Left forelimb (tissue), 1 donor: Measurements from ENCODE around the gene CD247.

Experiments used
- DNase-seq: peaks from one replicate; pipeline ENCODE4 v3.0.0-alpha.2; 2018; ENCODE audit warnings: low spot score

Gene CD247

GRCh38 chr1:167511374-167511986 is 6.8 kb downstream of the CD247 start:
- no peak for DNase-seq

- DNase-seq: no peak
These were observed 7.4 kb downstream of the CD247 start for GRCh38 chr1:167510881-167511280.

- DNase-seq: no peak
These were observed 8.1 kb downstream of the CD247 start for GRCh38 chr1:167510244-167510643.

- DNase-seq: no peak
These were observed 8.7 kb downstream of the CD247 start for GRCh38 chr1:167509587-167509986.

DNA sequence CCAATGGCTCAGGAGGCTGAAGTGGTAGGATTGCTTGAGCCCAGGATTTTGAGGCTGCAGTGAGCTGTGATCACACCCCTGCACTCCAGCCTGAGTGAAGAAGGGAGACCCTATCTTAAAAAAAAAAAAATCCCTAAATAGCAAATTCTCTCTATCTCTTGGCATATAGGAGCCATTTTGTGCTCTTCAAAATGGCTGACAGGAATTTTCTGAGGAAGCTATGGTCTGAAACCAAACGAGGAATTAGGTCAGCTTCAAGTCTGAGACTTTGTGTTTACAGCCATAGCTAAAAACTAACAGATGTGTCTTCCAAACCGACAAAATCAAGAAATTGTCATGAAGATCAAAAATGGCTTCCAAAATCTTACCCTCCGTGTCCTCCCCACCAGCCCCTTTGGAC is 10.6 kb downstream of the CD247 start:
- no peak for DNase-seq

GRCh38 chr1:167504467-167504827 is 13.9 kb downstream of the CD247 start:
- no peak for DNase-seq

DNA sequence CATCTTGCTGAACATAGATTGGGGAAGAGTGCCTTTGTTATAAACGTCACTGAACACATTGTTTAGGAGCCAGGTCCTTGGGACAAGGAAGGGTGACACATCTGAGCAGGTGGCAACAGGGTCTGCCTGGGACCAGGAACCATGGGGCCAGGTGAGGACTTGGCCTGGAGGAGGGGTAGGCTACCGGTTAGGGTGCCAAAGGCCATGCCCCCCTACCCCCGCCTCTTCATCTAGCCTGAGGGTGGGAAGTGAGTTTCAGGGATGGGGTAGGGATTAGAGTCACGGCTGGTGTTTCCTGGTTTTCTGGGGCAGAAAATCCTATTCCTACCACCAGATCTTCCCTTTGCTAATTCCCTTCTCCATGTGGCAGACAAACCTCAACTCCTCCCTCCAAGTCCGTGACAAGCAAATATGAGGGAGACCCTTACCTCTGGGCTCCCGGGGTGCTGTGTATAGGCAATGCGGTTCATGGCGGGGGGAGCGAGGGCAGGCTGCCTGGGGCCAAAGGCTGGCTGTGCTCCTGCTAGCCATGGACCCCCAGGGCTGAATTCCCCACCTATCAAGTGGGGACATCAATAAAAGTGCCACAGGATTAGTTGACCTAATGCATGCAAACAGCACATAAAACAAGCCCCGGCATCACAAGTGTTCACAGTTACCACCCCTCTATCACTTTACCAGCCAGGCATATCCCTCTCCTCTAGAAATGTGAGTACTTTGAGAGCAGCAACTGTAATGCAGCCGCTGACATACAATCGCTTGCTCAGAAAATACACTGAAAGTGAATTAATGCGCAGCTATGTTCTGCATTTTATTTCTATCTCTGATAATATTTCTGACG is 14.5 kb downstream of the CD247 start:
- DNase-seq: no peak

- DNase-seq: no peak
These were observed 15.4 kb downstream of the CD247 start for GRCh38 chr1:167502719-167503462.

DNA sequence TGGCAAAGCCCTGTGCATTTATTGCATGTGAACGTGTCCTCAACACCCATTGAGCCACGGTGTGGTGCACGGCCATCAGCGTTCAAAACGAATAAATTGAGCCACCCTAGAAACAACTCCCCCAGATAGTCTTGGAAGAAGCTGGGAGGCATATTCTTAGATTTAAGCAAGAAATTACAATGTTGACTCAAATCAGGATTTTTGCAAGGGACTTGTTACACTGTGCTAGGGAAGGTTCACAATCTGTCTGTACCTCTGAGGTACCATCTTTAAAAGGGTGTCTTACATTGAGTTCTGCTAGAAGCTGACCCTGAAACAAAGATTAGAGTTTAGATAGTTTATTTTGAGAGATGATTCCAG is 16.2 kb downstream of the CD247 start:
- no peak for DNase-seq

GRCh38 chr1:167501515-167502191 is 16.7 kb downstream of the CD247 start:
- DNase-seq: no peak

GRCh38 chr1:167500283-167500860 is 18.0 kb downstream of the CD247 start:
- no peak for DNase-seq

GRCh38 chr1:167499664-167500101 is 18.6 kb downstream of the CD247 start:
- DNase-seq: no peak

DNA sequence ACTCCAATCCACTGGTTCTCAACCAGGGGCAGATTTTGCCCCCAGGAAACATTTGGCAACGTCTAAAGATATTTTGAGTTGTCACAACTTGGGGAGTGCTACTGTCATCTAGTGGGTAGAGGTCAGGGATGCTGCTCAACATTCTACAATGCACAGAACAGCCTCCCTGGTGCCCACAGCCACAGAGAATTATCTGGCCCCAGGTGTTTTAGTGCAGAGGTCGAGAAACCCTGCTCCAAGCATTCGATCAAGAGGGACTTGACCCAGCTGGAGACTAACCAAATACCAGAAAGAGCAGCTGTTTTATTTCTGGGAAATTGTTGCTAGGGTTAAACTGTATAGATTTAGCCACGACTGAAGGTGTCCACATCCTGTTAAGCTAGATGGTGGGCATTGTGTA is 19.2 kb downstream of the CD247 start:
- DNase-seq: no peak

GRCh38 chr1:167496797-167497619 is 21.3 kb downstream of the CD247 start:
- no peak for DNase-seq

DNA sequence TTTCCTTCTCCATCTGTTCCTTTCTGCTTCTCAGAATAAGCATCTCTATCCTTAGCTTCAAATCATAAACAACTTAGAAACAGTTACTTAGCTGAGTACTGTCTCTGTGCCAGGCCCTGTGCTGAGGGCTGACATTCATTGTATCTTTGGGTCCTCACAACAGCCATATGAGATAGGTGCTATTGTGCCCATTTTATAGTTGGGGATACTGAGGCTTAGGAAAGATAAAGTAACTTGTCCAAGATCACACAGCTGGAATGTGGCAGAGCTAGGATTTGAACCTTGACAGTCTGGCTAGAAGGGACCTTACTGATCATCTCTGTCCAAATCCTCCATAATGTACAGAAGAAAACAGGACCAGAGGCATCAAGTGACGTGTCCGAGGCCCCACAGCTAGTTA is 25.0 kb downstream of the CD247 start:
- DNase-seq: no peak

DNA sequence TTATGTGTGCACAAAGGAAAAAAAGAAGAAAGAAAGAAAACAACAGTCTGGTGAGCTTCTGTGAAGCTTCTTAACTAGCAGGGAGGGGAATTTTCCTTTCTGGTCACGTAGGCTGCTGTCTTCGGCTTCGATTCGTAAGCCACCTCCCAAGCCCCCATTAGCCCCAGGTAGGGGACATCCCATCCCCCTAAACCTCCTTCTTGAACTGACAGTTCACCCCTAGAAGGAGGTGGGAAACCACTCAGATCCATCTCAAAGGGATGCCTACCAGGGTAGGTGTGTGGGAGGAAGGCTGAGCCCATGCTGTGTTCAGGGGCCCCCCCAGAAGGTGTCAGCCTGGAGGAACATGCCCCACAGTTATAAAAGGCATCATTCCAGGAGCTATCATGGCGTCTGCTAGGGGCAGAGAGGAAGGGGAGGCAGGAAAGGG is 25.8 kb downstream of the CD247 start:
- DNase-seq: no peak

- no peak for DNase-seq
These were observed 26.5 kb downstream of the CD247 start for GRCh38 chr1:167491586-167492461.

- DNase-seq: no peak
These were observed 27.6 kb downstream of the CD247 start for GRCh38 chr1:167490765-167491164.

- DNase-seq: no peak
These were observed 28.6 kb downstream of the CD247 start for GRCh38 chr1:167489571-167490340.
